Erythroblast (primary cell): Measurements from ENCODE around the gene LPAR5.

Experiments
- DNase-seq, 2 experiments: peaks; one replicate each; lab custom pipeline; 2025; lab: John Stamatoyannopoulos, UW
- GATA1 ChIP-seq: IDR thresholded peaks from 2 replicates; pipeline ENCODE4 v1.6.1; 2011; ENCODE audit warnings: low read depth, mild to moderate bottlenecking, control low read depth, low read length, moderate library complexity
- POLR2A ChIP-seq: IDR thresholded peaks from 2 replicates; pipeline ENCODE4 v1.6.1; 2011; ENCODE audit warnings: mild to moderate bottlenecking, low read length

Gene LPAR5

DNA sequence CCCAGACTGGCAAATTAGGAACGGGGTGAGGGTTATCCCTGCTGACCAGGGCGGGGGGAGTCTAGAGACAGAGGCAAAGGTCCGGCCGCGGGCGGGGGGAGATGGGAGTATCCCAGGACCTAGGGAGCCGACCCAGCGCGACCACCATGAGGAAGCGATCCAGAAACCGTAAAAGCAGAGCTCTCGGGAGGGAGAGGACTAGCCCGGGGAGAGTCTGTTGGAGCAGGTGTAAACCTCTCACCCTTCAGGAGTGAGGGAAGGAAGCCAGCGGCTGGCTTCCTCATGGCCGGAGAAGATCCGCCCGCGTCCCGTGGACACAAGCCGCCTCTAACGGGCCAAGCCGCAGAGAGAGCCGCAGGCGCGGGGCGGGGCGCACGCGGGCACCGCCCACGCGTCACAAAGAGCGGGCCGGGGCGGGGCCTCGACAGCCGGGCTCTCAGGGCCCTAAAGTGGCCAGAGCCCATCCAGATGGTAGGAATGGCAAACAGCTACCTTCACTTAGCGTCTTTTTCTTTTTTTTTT lies 11.4 kb upstream of the LPAR5 start, which contains the start of gene ACRBP:
Gene ACRBP, minus strand, starts transcription at position 350 of the 522 bp plus-strand sequence. Its CDS starts 66 bp downstream, at position 284.
- TF ChIP-seq POLR2A (peak; percentile 60), GATA1 (no peak)
- DNase-seq, result peak; percentile 79 to 81

DNA sequence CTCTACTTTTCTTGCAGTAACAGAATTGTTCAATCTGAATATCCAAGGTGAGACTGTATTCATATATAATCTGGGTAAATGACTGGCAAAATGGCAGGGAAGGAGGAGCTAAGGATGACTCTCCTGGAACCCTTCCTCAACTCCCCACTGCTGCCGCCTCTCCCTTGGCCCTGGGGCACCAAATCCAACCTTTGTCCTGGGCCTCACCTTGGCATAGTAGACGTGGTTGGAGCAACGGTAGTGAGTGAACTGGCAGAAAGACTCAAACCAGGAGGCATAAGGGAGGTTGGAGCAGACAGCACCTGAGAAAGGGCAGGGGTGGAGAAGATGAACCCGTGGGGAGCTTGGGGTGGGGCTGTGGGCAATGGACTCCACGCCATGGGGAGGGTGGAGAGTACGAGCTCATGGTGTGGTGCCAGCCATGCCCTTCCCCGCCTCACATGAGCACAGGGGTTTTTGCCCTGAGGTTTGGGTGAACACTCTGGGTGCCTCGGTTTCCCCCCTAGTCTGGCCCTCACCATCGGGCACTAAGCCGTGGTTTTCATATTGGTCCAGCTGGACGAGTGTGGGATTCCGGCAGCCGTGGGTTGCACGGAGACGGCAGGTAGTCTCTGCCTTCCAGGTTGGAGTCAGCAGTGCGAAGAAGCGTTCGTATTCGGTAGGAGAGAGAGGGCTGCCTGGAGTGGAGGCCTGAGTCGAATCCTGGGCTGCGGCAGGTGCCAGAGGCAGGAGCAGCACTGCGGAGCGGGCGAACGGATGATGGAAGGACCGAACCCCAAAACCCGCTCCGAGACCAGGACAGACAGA lies 10.7 kb upstream of the LPAR5 start:
- TF ChIP-seq GATA1, result no peak
- no peak for DNase-seq

DNA sequence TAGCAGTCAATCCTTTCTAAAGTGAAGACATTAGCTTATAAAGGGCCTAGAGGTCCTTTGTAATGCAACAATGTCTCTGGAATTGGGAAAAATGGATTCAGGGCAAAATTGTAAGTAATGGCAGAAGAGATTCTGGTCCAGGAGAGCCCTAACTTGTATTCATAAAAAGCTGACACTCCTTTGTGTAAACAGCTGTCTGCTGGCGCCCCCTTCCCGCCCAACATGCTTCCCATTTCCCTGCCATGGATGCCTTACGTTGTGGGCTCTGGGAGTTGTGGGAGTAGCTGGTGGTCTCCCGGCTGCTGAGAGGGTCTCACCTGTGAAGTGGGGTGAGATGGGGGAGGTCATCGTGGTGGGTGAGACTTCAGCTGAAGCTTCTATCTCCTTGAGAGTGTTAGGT lies 9.1 kb upstream of the LPAR5 start:
- DNase-seq, result no peak

DNA sequence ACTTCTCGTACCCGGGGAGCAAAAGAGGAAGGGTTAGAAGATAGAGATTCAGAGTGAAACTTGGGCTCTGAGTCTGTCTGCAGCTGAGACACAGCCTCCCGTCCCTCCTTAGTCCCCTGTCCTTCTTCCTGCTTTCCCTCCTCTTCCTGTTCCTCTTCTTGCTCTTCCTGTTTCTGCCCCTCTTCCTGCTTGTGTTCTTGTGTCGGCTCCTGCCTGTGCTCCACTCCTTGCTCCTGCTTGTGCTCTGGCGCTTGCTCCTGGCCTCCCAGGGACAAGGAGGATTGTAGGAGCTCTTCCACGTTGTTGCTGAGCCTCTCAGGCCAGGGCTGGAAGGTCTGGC lies 8.5 kb upstream of the LPAR5 start:
- TF ChIP-seq POLR2A (no peak), GATA1 (no peak)
- DNase-seq, result no peak

More for the DNA sequence above, 9.1 kb upstream of the LPAR5 start:
- TF ChIP-seq GATA1, result no peak
- no peak for TF ChIP-seq POLR2A

DNA sequence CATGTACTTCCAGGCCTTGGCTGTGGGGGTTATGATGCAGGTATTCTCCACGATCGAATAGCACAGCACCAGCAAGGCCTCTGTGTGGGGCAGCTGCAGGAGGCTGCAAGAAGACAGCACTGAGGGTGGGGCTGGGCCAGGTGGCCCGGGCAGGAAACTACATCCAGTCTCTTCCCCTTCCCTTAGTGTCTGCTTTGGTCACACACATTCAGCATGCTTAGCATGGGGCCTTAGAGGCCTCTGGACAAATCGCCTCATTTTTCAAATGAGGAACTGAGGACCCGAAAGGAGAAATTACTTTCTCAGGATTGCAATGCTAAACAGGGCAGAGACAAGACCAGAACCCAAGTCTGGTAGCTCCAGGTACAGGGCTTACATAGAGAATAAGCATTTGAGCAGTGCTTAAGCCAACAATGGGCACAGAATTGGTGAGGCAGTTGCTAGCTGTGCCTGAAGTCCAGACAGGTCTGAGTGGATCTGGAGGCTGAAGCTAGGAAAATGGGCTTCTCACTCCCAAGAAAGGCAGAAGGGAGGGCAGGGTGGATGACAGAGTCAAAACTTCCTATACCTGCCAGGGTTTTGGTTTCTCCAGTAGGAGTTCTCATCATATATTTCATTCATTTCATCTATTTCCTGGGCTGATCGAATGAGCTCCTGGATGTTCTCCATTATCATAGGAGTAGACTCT lies 8.0 kb upstream of the LPAR5 start:
- DNase-seq, result no peak
- no peak for TF ChIP-seq GATA1
- no peak for TF ChIP-seq POLR2A

DNA sequence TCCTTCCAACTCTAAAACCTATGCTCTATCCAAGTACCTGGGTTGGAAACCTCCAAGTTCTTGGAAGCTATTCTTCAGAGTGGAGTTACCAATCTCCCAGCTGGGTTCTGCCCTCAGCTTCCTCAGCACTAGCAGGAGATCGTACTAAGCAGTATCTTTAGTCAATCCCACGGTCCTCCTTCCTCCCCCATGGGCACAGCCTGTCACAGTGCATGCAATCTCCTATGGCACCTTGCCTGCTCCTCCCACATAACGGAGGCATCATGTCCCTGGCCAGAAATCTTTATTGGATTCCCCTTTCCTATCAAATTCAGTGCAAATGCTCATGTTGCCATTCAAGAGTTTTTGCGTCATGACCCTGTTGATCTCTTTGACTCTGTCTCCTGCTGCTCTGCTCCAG lies 5.4 kb upstream of the LPAR5 start:
- DNase-seq, result no peak
- TF ChIP-seq GATA1 (no peak), POLR2A (no peak)

DNA sequence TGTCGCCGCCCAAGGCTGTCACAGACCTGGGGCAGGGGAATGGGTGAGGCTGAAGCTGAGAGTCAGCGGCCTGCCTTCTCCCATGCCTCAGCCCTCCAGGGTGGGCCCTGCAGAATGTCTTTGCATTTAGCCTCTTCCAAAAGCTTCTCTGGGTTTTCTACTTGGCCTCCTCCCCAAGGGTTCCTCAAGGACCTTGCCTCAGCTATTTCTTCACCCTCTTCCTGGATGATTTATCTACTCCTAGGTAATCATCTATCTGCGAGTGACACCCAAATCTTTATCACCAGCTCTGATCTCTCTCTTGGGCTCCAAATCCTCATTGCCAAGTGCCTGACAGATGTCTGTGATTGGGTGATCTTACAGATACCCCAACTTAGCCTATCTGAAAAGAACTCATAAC lies 4.7 kb upstream of the LPAR5 start:
- no peak for DNase-seq
- TF ChIP-seq GATA1 (no peak), POLR2A (no peak)

DNA sequence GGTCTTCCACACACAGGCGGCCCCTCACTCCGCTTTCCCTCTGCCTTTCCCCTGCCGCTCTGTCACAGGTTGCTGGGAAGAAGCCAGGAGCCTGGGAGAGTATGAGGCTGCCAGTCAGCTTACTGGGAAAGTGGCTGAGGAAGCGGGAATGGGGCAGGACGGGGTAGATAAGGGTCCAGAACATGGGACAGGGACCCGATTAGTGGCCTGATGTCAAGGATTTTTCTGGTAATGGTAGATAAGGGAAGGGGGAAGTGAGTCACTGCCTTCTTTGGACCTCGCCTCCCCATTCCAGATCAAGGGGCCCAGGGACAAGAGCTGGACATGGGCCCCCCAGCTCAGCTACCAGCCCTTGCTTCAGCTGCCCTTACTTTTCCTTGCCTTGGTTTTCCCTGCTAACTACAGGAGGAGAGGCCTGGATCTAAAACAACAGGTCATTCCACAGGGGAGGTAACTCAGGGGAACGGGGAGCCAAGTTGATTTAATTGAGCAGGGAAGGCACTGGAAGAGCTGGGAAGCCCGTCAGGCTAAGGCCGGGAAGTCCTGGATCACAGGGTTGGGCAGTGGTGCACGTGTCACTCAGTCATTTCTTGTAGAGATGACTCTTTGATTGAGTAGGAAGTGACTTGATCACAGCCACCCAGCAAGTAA lies 3.5 kb upstream of the LPAR5 start:
- TF ChIP-seq GATA1, result no peak
- no peak for TF ChIP-seq POLR2A
- DNase-seq, result peak; percentile 59 to 65

DNA sequence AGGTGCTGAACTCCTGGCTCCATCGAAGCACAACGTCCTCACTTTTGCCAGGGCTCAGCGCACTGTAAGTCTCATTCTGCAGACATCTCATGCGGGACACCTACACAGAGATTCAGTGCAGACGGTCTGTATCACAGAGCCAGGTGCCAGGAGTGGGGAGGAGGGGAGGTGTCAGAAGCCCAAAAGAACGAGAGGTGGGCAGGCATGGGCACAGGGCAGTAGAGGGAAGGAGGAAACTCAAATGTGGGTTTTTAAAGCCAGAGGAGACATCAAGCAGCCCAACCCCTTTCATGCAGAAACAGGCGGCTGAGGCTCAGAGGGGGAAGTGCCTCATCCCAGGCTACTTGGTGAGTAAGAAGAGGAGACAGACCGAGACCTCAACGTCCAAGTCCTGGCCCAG lies 2.5 kb upstream of the LPAR5 start:
- TF ChIP-seq POLR2A (no peak), GATA1 (no peak)

DNA sequence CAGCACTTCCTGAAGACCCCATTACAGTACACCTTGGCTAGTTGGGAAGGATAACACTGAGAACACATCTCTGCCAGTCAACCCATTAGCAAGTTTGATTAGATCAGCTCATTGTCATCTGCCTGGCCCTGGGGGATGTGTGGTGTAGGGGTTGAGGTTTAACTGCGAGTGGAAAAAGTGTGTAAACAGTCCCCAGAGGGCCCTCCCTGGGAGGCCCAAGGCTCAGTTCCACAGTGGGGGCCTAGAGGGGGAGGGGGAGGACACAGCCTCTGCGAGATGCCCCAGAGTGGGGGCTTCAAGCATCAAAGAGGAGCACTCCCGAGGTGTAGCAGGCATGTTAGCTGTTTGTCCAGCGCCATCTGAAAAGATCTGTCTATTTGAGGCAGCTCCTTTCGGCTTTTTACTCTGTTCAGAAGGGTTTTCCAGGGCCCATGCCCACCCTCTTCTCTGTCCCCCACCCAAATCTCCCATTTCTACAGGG lies 344 bp downstream of the LPAR5 start:
- DNase-seq, result peak in 1 of 2 experiments; percentile 48
- TF ChIP-seq GATA1 (no peak), POLR2A (no peak)

More for the DNA sequence above, 2.5 kb upstream of the LPAR5 start:
- DNase-seq, result no peak

DNA sequence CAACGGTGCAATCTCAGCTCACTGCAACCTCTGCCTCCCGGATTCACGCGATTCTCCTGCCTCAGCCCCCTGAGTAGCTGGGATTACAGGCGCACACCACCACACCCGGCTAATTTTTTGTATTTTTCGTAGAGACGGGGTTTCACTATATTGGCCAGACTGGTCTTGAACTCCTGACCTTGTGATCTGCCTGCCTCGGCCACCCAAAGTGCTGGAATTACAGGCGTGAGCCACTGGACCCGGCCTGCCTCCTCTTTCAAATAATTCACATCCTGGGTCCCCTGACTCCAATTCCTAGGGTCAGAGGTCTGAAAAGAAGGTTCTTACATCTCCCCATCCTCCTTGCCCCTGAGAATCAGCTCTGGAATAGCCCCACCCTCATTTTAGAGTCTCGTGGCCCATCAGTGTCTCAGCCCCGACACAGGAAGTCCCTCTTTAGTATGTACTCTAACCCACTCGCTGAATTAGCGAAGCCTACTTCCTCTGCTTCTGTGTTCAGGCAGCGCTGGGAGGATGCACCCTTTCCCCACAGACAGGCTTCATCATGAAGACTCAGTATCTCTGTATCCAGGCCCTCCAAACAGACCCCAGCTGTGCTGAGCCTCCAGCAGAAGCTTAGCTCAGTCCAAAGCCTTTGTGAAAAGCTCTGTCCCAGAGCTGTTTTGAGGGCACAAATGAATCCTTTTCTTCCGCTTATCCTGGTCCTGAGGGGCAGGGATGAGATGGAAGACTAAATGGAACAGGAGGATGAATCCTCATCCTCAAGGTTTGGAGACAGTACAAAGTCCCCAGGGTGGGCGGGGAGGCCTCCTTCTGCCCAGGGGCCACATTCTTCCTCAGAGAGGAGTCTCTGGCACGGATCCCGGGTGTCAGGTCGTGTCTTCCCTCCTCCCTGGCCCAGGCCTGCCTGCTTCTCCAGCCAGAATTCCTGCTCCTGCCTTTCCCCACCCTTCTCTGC lies 3.5 kb downstream of the LPAR5 start:
- no peak for TF ChIP-seq POLR2A
- no peak for TF ChIP-seq GATA1
- no peak for DNase-seq

DNA sequence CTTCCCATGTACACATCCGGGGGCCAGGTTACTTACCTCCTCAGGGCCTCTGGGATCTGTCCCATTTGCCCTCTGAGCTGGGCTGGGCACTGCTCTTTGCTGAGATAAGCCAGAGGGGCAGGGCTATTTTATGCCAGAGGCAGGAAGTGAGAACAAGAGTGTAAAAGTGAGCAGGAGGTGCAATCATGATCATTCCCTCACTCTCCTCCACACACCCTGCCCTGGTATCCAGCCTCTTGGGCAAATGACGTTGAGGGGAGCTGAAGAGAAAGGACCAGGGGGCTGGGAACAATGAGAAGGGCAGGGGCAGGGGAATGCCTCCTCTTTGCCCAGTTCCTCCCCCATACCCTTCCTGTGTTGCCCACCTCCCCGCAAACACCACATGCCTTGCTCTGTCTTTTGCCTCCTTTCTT lies 4.2 kb downstream of the LPAR5 start:
- no peak for TF ChIP-seq GATA1
- TF ChIP-seq POLR2A, result peak; percentile 56
- DNase-seq, result peak in 1 of 2 experiments; percentile 32
